A549 (cell line): ENCODE measurements around the gene TMEM269. TPM values are rescaled to one million over a fixed set of nuclear protein-coding genes. Genes with fewer than 3 reads are reported as not detected.

Experiments used
- ATAC-seq, 2 experiments: fragments of 200-7000 bp in 1 of 2; fragments of >200 bp in 1 of 2; cut with Nextera tagmentation in 1 of 2; cut with Tn5 transposase in 1 of 2; 3 replicates each; pipeline versions ENCODE4 v1.8.0 to v1.9.1; 2018 to 2020; ENCODE audit warnings: mild to moderate bottlenecking in 1 of 2, moderate library complexity in 1 of 2
- CTCF ChIA-PET: fragments of 300-600 bp; sonication (Branson Sonifier 250); formaldehyde crosslinking; extraction: SDS; loops from one replicate; lab custom pipeline; 2021; ENCODE audit warnings: antibody characterized with exemption, inconsistent platforms; lab: Yijun Ruan, JAX
- POLR2A ChIA-PET: fragments of 350-600 bp; formaldehyde crosslinking; extraction: SDS; loops from one replicate; lab custom pipeline; 2021; ENCODE audit warnings: antibody characterized with exemption, inconsistent platforms; lab: Yijun Ruan, JAX
- DNase-seq, 2 experiments: peaks; one replicate each; pipeline versions ENCODE4 v3.0.0 to v3.0.0-alpha.2; 2011 to 2016; ENCODE audit warnings: low read depth in 1 of 2, low spot score in 1 of 2
- FAIRE-seq: peaks from 2 replicates; lab custom pipeline; 2011; peaks lifted over from hg19 to GRCh38; lab: Jason Lieb, UNC
- H3K27ac ChIP-seq, 2 experiments: fragments of >200 bp; sonication (Bioruptor Twin); formaldehyde crosslinking; 3 replicates each; pipeline ENCODE4 v1.5.1; 2016 to 2017
- H3K4me1 ChIP-seq: fragments of >200 bp; sonication (Bioruptor Twin); formaldehyde crosslinking; 3 replicates; pipeline ENCODE4 v1.6.1; 2016
- H3K4me2 ChIP-seq: fragments of >200 bp; sonication (Bioruptor Twin); formaldehyde crosslinking; 3 replicates; pipeline ENCODE4 v1.6.1; 2016
- H3K4me3 ChIP-seq: fragments of >200 bp; sonication (Bioruptor Twin); formaldehyde crosslinking; 3 replicates; pipeline ENCODE4 v1.5.1; 2016
- H3K9me3 ChIP-seq: fragments of >200 bp; sonication (Bioruptor Twin); formaldehyde crosslinking; 3 replicates; pipeline ENCODE4 v1.6.1; 2016
- BHLHE40 ChIP-seq: IDR thresholded peaks from 2 replicates; pipeline ENCODE4 v1.6.1; 2012; ENCODE audit warnings: low read depth, low read length, inconsistent platforms
- EHF ChIP-seq: fragments of 250-450 bp; sonication (Bioruptor Pico); IDR thresholded peaks from 2 replicates; pipeline ENCODE4 v1.5.0; 2020; ENCODE audit warnings: mild to moderate bottlenecking
- ESRRA ChIP-seq: fragments of 150-350 bp; IDR thresholded peaks from 2 replicates; pipeline ENCODE4 v1.6.1; 2014; ENCODE audit warnings: mild to moderate bottlenecking, low read length, borderline replicate concordance
- HEYL ChIP-seq: fragments of 250-450 bp; sonication (Bioruptor Pico); IDR thresholded peaks from 2 replicates; pipeline ENCODE4 v1.8.0; 2021; ENCODE audit warnings: mild to moderate bottlenecking, moderate library complexity
- HMGXB4 ChIP-seq: fragments of 250-450 bp; sonication (Bioruptor Pico); IDR thresholded peaks from 2 replicates; pipeline ENCODE4 v1.5.0; 2021; ENCODE audit warnings: mild to moderate bottlenecking, moderate library complexity, borderline replicate concordance
- HOXB5 ChIP-seq: fragments of 250-450 bp; sonication (Bioruptor Pico); IDR thresholded peaks from 2 replicates; pipeline ENCODE4 v1.5.0; 2020; ENCODE audit warnings: mild to moderate bottlenecking, moderate library complexity
- MAZ ChIP-seq: fragments of 150-350 bp; IDR thresholded peaks from 2 replicates; pipeline ENCODE4 v1.6.1; 2014; ENCODE audit warnings: antibody characterized with exemption, low read depth, low read length, borderline replicate concordance
- MYC ChIP-seq: IDR thresholded peaks from 2 replicates; pipeline ENCODE4 v1.6.1; 2012; ENCODE audit warnings: mild to moderate bottlenecking, inconsistent platforms, low read length, improper control_type of control experiment, borderline replicate concordance
- PHF8 ChIP-seq: fragments of 200-600 bp; sonication (generic); IDR thresholded peaks from 2 replicates; pipeline ENCODE4 v1.6.1; 2016; ENCODE audit warnings: low read depth, mild to moderate bottlenecking, antibody characterized with exemption, moderate library complexity, borderline replicate concordance
- POLR2A ChIP-seq: IDR thresholded peaks from 2 replicates; pipeline ENCODE4 v1.6.1; 2012; ENCODE audit warnings: mild to moderate bottlenecking, low read length
- POLR2AphosphoS2 ChIP-seq: conservative IDR thresholded peaks from 2 replicates; pipeline ENCODE4 v1.6.1; 2012; ENCODE audit warnings: low read length, improper control_type of control experiment, inconsistent platforms
- RAD21 ChIP-seq, 2 experiments: fragments of >200 bp in 1 of 2; sonication (Bioruptor Twin) in 1 of 2; formaldehyde crosslinking in 1 of 2; IDR thresholded peaks in 1 of 2; conservative IDR thresholded peaks in 1 of 2; 2 replicates in 1 of 2; 3 replicates in 1 of 2; pipeline ENCODE4 v1.6.1; 2012 to 2018; ENCODE audit warnings: inconsistent platforms in 1 of 2
- RCOR1 ChIP-seq: fragments of 150-350 bp; IDR thresholded peaks from 2 replicates; pipeline ENCODE4 v1.6.1; 2014; ENCODE audit warnings: antibody characterized with exemption, low read length, low read depth
- REST ChIP-seq: fragments of 200-600 bp; sonication (generic); IDR thresholded peaks from 2 replicates; pipeline ENCODE4 v1.6.1; 2016; ENCODE audit warnings: antibody characterized with exemption, mild to moderate bottlenecking, moderate library complexity
- RNF2 ChIP-seq: fragments of 200-600 bp; sonication (generic); IDR thresholded peaks from 2 replicates; pipeline ENCODE4 v1.6.1; 2016; ENCODE audit warnings: low read depth, mild to moderate bottlenecking, antibody characterized with exemption, moderate library complexity, borderline replicate concordance
- ZSCAN20 ChIP-seq: fragments of 250-450 bp; sonication (Bioruptor Pico); IDR thresholded peaks from 2 replicates; pipeline ENCODE4 v1.8.0; 2022; ENCODE audit warnings: mild to moderate bottlenecking, moderate library complexity
- WGBS: methylation state at CpG from one replicate; pipeline ENCODE4 v1.1.6; 2017; ENCODE audit errors: missing lambda C conversion rate; 5-methylcytosine and 5-hydroxymethylcytosine counted together
- polyA minus RNA-seq: library from RNA; depleted of rRNA, polyadenylated mRNA; stranded (reverse); fragments of >200 nt; gene quantifications from 2 replicates; pipeline ENCODE4 v1.2.3, GENCODE V29; 2011; rRNA and poly(A)+ RNA removed
- polyA plus RNA-seq, 4 experiments: library from polyadenylated mRNA; depleted of rRNA in 3 of 4; stranded (reverse); fragments of >200 nt; fragmentation: RNase III in 1 of 4; extraction: RNeasy Plus Mini Kit Qiagen cat#74134 plus additional on column Dnase treatment in 1 of 4; gene quantifications; 2 replicates in 3 of 4; 3 replicates in 1 of 4; pipeline ENCODE4 v1.2.3, GENCODE V29; 2011 to 2017
- TF ChIP-seq, protein P1 (sequence below): fragments of >200 bp; sonication (Bioruptor Twin); formaldehyde crosslinking; IDR thresholded peaks from 2 replicates; pipeline ENCODE4 v1.6.1; 2016

TMEM269 gene
- polyA plus RNA-seq (2011; rRNA removed) (0.21 TPM in 2 replicates), polyA plus RNA-seq (2017; fragmentation: RNase III; extraction: RNeasy Plus Mini Kit Qiagen cat#74134 plus additional on column Dnase treatment) (0.08 to 0.21 TPM (median 0.15 TPM) in 3 replicates), polyA minus RNA-seq (0.19 and 0.91 TPM in 2 replicates)
- 0.05 and 0.06 TPM in 2 replicates for polyA plus RNA-seq (2012; cell fraction: cytosol; rRNA removed)
- 0.14 and 0.22 TPM in 2 replicates for polyA plus RNA-seq (2012; cell fraction: nucleus; rRNA removed)

- DNase-seq (no peak), ATAC-seq (no peak), FAIRE-seq (no peak)
- Histone ChIP-seq H3K4me1 (no peaks in the 10 kb centered on the region), H3K9me3 (no peaks in the 10 kb centered on the region), H3K4me2 (no peak within 1 kb of the TSS), H3K4me3 (no peak within 1 kb of the TSS), H3K27ac (no peak within 1 kb of the TSS)
- 92% methylated on average over 25 of the region's 54 CpGs for WGBS
- ChIA-PET CTCF (interaction anchor here (1.3 kb wide), 1 partner anchor 289 kb away, joined by 3 read pairs; no protein-coding TSS in a partner anchor), POLR2A (no interaction called here)
- no peak for TF ChIP-seq HMGXB4
- no peak for TF ChIP-seq POLR2A
- TF ChIP-seq BHLHE40: no peak
- TF ChIP-seq MYC: no peak
- no peak for TF ChIP-seq ESRRA
- TF ChIP-seq ZSCAN20 (CRISPR knock-in tag): no peak
Measured at GRCh38 chr1:42784946-42785693, at the start of gene TMEM269. Gene TMEM269, plus strand, starts transcription at chr1:42784991. Its CDS starts 4,903 bp downstream, at chr1:42789894.

DNA sequence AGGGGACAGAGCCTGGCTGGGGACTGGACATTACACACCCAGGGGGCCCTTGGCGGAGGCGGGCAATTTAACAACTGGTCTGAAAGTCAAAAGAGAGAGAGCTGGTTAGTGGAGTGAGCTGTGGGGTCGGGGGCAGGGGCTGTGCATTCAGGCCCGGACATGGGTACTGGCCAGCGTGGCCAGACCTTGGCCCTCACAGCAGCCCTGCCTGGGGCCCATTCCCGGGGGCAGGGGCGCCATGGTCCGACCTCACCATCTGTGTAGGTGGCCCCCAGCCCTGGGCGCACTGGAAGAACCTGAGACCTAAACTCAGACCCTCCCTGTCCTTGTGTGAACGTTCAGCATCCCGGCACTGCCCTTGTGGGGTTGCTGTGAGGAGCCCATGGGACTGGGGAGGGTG lies 49.7 kb upstream of the TMEM269 start:
- no peak for DNase-seq
- no peaks in the 10 kb centered on the region for H3K9me3 ChIP-seq
- ATAC-seq: no peak
- ChIA-PET POLR2A (no interaction called here), CTCF (interaction anchor here (1.3 to 2.3 kb wide), 2 partner anchors 10 to 12 kb away, joined by 3 to 11 read pairs; no protein-coding TSS in a partner anchor)
- TF ChIP-seq POLR2AphosphoS2: no peak
- TF ChIP-seq, protein P1, sequence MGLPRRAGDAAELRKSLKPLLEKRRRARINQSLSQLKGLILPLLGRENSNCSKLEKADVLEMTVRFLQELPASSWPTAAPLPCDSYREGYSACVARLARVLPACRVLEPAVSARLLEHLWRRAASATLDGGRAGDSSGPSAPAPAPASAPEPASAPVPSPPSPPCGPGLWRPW: no peak
- no peak for TF ChIP-seq EHF (CRISPR knock-in tag)
- no peak for TF ChIP-seq RCOR1
- TF ChIP-seq MAZ: no peak
- no peak for TF ChIP-seq HMGXB4
- no peak for TF ChIP-seq HOXB5
- no peak for TF ChIP-seq HEYL
- no peak for TF ChIP-seq PHF8
- TF ChIP-seq RAD21 (conservative IDR thresholded peaks at IDR 0.05 in 1 of 2, IDR thresholded peaks at IDR 0.05 in 1 of 2): no peak
- TF ChIP-seq REST: no peak
- no peak for TF ChIP-seq RNF2
- WGBS: 78% methylated on average over 4 of the region's 11 CpGs
- H3K4me3 ChIP-seq: no peak overlapping the region
- 0 out of 3 replicates have a peak, but pooled peaks cover 3% of the 10 kb centered on the region for H3K4me1 ChIP-seq
- no peak for FAIRE-seq
- H3K27ac ChIP-seq: no peak overlapping the region
- no peak overlapping the region for H3K4me2 ChIP-seq
